Glutamatergic neuron (in vitro differentiated cells): ENCODE data around the gene CTU1. TPM values are rescaled to one million over a fixed set of nuclear protein-coding genes. Genes with fewer than 3 reads are reported as not detected.

ENCODE experiments used
- DNase-seq: peaks from one replicate; pipeline ENCODE4 v3.0.0; 2022
- H3K27ac Mint-ChIP-seq: one replicate; pipeline ENCODE4 v1.8.0; 2020; ENCODE audit warnings: mild to moderate bottlenecking, mixed read lengths, inconsistent platforms; ENCODE audit not compliant: unreplicated experiment
- H3K27me3 Mint-ChIP-seq: one replicate; pipeline ENCODE4 v1.8.0; 2020; ENCODE audit warnings: mild to moderate bottlenecking, moderate library complexity, mixed read lengths, inconsistent platforms; ENCODE audit not compliant: unreplicated experiment
- H3K36me3 Mint-ChIP-seq: one replicate; pipeline ENCODE4 v1.8.0; 2020; ENCODE audit warnings: mild to moderate bottlenecking, mixed read lengths, inconsistent platforms; ENCODE audit not compliant: unreplicated experiment
- H3K4me1 Mint-ChIP-seq: one replicate; pipeline ENCODE4 v1.8.0; 2020; ENCODE audit warnings: mild to moderate bottlenecking, low read depth, mixed read lengths, inconsistent platforms; ENCODE audit not compliant: unreplicated experiment
- H3K4me3 Mint-ChIP-seq: one replicate; pipeline ENCODE4 v1.8.0; 2020; ENCODE audit warnings: mild to moderate bottlenecking, mixed read lengths, inconsistent platforms; ENCODE audit not compliant: unreplicated experiment
- H3K9me3 Mint-ChIP-seq: one replicate; pipeline ENCODE4 v1.8.0; 2020; ENCODE audit warnings: mild to moderate bottlenecking, moderate library complexity, mixed read lengths, inconsistent platforms; ENCODE audit not compliant: unreplicated experiment
- CTCF ChIP-seq: fragments of 200-600 bp; sonication (generic); IDR thresholded peaks from one replicate; pipeline ENCODE4 v1.5.0; 2021; ENCODE audit not compliant: partially characterized antibody, unreplicated experiment
- total RNA-seq: library from RNA; stranded (reverse); fragmentation: NEBNext Ultra II Directional; extraction: Animal tissue kit (Norgen Biotek cat#: 25700); gene quantifications from one replicate; pipeline ENCODE4 v1.2.1, GENCODE V29; 2021; ENCODE audit not compliant: unreplicated experiment

Gene CTU1
- total RNA-seq, 1 donor from 2014 or later, result 8.0 TPM

GRCh38 chr19:51107406-51108065 lies 673 bp downstream of the CTU1 start:
- peak overlapping the region; percentile 89 for H3K4me3 Mint-ChIP-seq
- H3K9me3 Mint-ChIP-seq, result peaks cover 7% of the 10 kb centered on the region
- H3K4me1 Mint-ChIP-seq, result peaks cover 8% of the 10 kb centered on the region
- DNase-seq, result peak; percentile 77
- peak overlapping the region; percentile 96 for H3K27ac Mint-ChIP-seq
- TF ChIP-seq CTCF, result no peak
- peaks cover 5% of the 10 kb centered on the region for H3K27me3 Mint-ChIP-seq
- no peaks in the 10 kb centered on the region for H3K36me3 Mint-ChIP-seq

- Mint-ChIP-seq H3K36me3 (no peaks in the 10 kb centered on the region), H3K9me3 (peaks cover 7% of the 10 kb centered on the region), H3K27me3 (peaks cover 8% of the 10 kb centered on the region), H3K4me1 (peaks cover 10% of the 10 kb centered on the region), H3K4me3 (no peak overlapping the region), H3K27ac (no peak overlapping the region)
- no peak for DNase-seq
- no peak for TF ChIP-seq CTCF
These were observed 4.3 kb downstream of the CTU1 start for GRCh38 chr19:51103926-51104341.

GRCh38 chr19:51102991-51103390 lies 5.2 kb downstream of the CTU1 start:
- Mint-ChIP-seq H3K27me3 (peaks cover 8% of the 10 kb centered on the region), H3K9me3 (peaks cover 4% of the 10 kb centered on the region), H3K4me3 (no peak overlapping the region), H3K4me1 (peaks cover 10% of the 10 kb centered on the region), H3K36me3 (no peaks in the 10 kb centered on the region), H3K27ac (no peak overlapping the region)
- DNase-seq, result no peak
- no peak for TF ChIP-seq CTCF

- Mint-ChIP-seq H3K36me3 (no peaks in the 10 kb centered on the region), H3K4me3 (no peak overlapping the region), H3K27me3 (peaks cover 8% of the 10 kb centered on the region), H3K9me3 (peaks cover 6% of the 10 kb centered on the region), H3K27ac (no peak overlapping the region), H3K4me1 (peaks cover 2% of the 10 kb centered on the region)
- no peak for DNase-seq
- TF ChIP-seq CTCF, result no peak
These were observed 6.9 kb downstream of the CTU1 start for GRCh38 chr19:51101171-51101865.

GRCh38 chr19:51100601-51101000 lies 7.6 kb downstream of the CTU1 start:
- Mint-ChIP-seq H3K36me3 (no peaks in the 10 kb centered on the region), H3K27ac (no peak overlapping the region), H3K27me3 (peaks cover 6% of the 10 kb centered on the region), H3K9me3 (peaks cover 4% of the 10 kb centered on the region), H3K4me3 (no peak overlapping the region), H3K4me1 (peaks cover 2% of the 10 kb centered on the region)
- DNase-seq, result no peak
- TF ChIP-seq CTCF, result no peak
